ENCODE data around the gene DEFB118. TPM values are rescaled to one million over a fixed set of nuclear protein-coding genes. Genes with fewer than 3 reads are reported as not detected.
"Not testable (repeated sequence)": the region's sequence is repeated elsewhere in the genome, so short reads cannot be mapped to it uniquely, and the experiment has no call there.

DEFB118 gene
- total RNA-seq, 1 experiment from 2014 or later, result not detected

DNA sequence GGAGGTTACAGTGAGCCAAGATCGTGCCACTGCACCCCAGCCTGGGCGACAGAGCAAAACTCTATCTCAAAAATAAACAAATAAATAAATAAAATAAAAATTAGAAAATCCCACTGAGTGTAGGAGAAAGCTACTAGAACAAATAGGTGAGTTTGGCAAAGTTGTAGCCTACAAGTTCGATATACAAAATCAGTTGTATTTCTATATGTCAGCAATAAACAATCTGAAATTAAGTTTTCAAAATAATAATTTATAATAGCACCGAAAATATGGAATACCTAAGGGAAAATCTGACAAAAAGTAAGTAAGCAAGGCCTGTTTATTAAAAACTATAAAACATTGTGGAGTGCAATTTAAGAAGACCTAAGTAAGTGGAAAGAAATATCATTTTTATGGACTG, 5.1 kb upstream of the DEFB118 start:
- Histone ChIP-seq H3K27ac (ENCODE audit: low read depth, low read length) (no peak overlapping the region), H3K9ac (ENCODE audit: low read length) (no peak overlapping the region), H4K20me1 (ENCODE audit: insufficient read depth) (no peaks in the 10 kb centered on the region), H3K79me2 (ENCODE audit: insufficient read depth, low read length) (no peaks in the 10 kb centered on the region), H2AFZ (ENCODE audit: low read depth, low read length, poor library complexity, severe bottlenecking) (no peak overlapping the region), H3K36me3 (ENCODE audit: control insufficient read depth in 1 of 2, insufficient read depth in 2 of 2, low read length in 2 of 2) (no peaks in the 10 kb centered on the region), H3K9me2 (ENCODE audit: insufficient read depth) (no peaks in the 10 kb centered on the region), H3K4me3 (replicated peaks in 1 of 2; ENCODE audit: low read depth in 1 of 2, low read length in 2 of 2) (no peak overlapping the region), H3K9me3 (ENCODE audit: control insufficient read depth in 1 of 2, insufficient read depth in 1 of 2, low read depth in 1 of 2, low read length in 2 of 2) (no peaks in the 10 kb centered on the region), H3K4me2 (ENCODE audit: low read length) (no peak overlapping the region), H3K27me3 (ENCODE audit: insufficient read depth, low read length) (peaks cover 14% of the 10 kb centered on the region), H3K4me1 (ENCODE audit: control insufficient read depth in 1 of 2, insufficient read depth in 2 of 2, low read length in 2 of 2) (no peaks in the 10 kb centered on the region)
- ChIA-PET CTCF (no interaction called here), RAD21 (ENCODE audit: low non-redundant PET in 1 of 2, low total read pairs in 2 of 2, uncharacterized antibody in 2 of 2, unreplicated experiment in 2 of 2) (no interaction called here), POLR2A (no interaction called here)
- no TSS peak for BruUV-seq (replicated peaks)
- TF ChIP-seq JUND (IDR thresholded peaks at IDR 0.05) (no peak), EZH2phosphoT487 (IDR thresholded peaks at IDR 0.05; ENCODE audit: borderline replicate concordance) (no peak), SP1 (IDR thresholded peaks at IDR 0.05; ENCODE audit: low read depth) (no peak), FOSL1 (IDR thresholded peaks at IDR 0.05; ENCODE audit: low read depth) (no peak), SIN3A (IDR thresholded peaks at IDR 0.05; ENCODE audit: low read depth) (no peak), RAD21 (IDR thresholded peaks at IDR 0.05; ENCODE audit: low read depth) (no peak)
- TF ChIP-seq, protein P1, sequence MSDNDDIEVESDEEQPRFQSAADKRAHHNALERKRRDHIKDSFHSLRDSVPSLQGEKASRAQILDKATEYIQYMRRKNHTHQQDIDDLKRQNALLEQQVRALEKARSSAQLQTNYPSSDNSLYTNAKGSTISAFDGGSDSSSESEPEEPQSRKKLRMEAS (IDR thresholded peaks at IDR 0.05), result no peak
- DNase-seq (ENCODE audit: low read depth, low spot score) (no peak), ATAC-seq (no peak)
- intact Hi-C loops (cut with micrococcal nuclease), result no loop called here

DNA sequence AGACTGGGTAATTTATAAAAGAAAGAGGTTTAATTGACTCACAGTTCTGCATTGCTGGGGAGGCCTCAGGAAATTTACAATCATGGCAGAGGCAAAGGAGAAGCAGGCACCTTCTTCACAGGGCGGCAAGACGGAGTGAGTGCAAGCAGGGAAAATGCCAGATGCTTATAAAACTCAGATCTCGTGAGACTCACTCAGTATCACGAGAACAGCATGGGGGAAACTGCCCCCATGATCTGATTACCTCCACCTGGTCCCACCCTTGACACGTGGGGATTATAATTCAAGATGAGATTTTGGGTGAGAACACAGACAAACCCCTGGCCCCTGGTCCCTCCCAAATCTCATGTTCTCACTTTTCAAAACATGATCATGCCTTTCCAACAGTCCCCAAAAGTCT, 4.1 kb upstream of the DEFB118 start:
- H3K9ac ChIP-seq (ENCODE audit: low read length); H3K4me2 ChIP-seq (ENCODE audit: low read length); H3K79me2 ChIP-seq (ENCODE audit: insufficient read depth, low read length); DNase-seq (ENCODE audit: low read depth, low spot score); H3K4me3 ChIP-seq (replicated peaks in 1 of 2; ENCODE audit: low read depth in 1 of 2, low read length in 2 of 2); BruUV-seq (replicated peaks); H4K20me1 ChIP-seq (ENCODE audit: insufficient read depth); H2AFZ ChIP-seq (ENCODE audit: low read depth, low read length, poor library complexity, severe bottlenecking); H3K9me3 ChIP-seq (ENCODE audit: control insufficient read depth in 1 of 2, insufficient read depth in 1 of 2, low read depth in 1 of 2, low read length in 2 of 2); H3K4me1 ChIP-seq (ENCODE audit: control insufficient read depth in 1 of 2, insufficient read depth in 2 of 2, low read length in 2 of 2); RAD21 ChIA-PET (ENCODE audit: low non-redundant PET in 1 of 2, low total read pairs in 2 of 2, uncharacterized antibody in 2 of 2, unreplicated experiment in 2 of 2); H3K36me3 ChIP-seq (ENCODE audit: control insufficient read depth in 1 of 2, insufficient read depth in 2 of 2, low read length in 2 of 2); POLR2A ChIA-PET; intact Hi-C loops (cut with micrococcal nuclease); H3K9me2 ChIP-seq (ENCODE audit: insufficient read depth); CTCF ChIA-PET; ATAC-seq; H3K27ac ChIP-seq (ENCODE audit: low read depth, low read length): not testable (repeated sequence)
- H3K27me3 ChIP-seq (ENCODE audit: insufficient read depth, low read length), result peaks cover 20% of the 10 kb centered on the region
